ENCODE measurements around the gene LIPC. TPM values are rescaled to one million over a fixed set of nuclear protein-coding genes. Genes with fewer than 3 reads are reported as not detected.

The LIPC gene
- total and polyA plus RNA-seq, 2 of the 4 experiments (the other 2 are of a cell fraction), result 0.07 TPM; not detected in 1

DNA sequence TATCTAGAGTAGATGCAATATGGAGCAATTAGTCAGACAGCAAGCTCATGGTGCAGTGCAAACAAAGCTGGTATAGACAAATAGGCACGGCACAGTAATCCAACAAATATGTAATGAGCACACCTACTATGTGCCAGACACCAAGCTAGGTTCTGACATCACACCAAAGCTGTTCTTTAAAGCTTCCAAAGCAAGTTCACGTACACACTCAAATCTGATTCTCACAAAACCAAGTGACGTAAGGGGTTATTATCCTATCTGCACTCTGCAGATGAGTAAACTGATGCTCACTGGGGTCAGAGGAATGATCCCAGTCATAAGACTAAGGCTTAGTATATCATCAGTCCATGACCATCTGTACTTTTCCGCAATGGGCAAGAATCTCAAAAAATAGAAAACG lies 27.8 kb upstream of the LIPC start:
- H3K79me1 ChIP-seq (ENCODE audit: low read depth in 1 of 2, low read length in 2 of 2), result no peaks in the 10 kb centered on the region
- no peak overlapping the region for H3K18ac ChIP-seq (ENCODE audit: low read depth, low read length)
- H3K4me3 ChIP-seq (ENCODE audit: insufficient read depth, low read depth, low read length), result no peak overlapping the region
- H3K9me1 ChIP-seq (ENCODE audit: insufficient read depth, low read length), result no peaks in the 10 kb centered on the region
- dilution Hi-C loops (cut with HindIII; ENCODE audit: low sequenced_read_pairs, unreplicated experiment) (no loop called here), in situ Hi-C loops (cut with MboI; ENCODE audit: low sequenced_read_pairs) (no loop called here), intact Hi-C loops (cut with micrococcal nuclease) (no loop called here)
- no peak overlapping the region for H4K91ac ChIP-seq (ENCODE audit: insufficient read depth, low read depth, low read length)
- no peak overlapping the region for H3K9ac ChIP-seq (ENCODE audit: low read depth, low read length)
- H2BK15ac ChIP-seq (ENCODE audit: low read depth, low read length), result no peak overlapping the region
- H2AFZ ChIP-seq (replicated peaks; ENCODE audit: low read length, poor library complexity), result no peak overlapping the region
- H2BK120ac ChIP-seq (ENCODE audit: low read depth, low read length), result no peak overlapping the region
- ATAC-seq (ENCODE audit: low read depth) (no peak), DNase-seq (no peak)
- no peak for TF ChIP-seq BHLHE40 (IDR thresholded peaks at IDR 0.05; ENCODE audit: low read depth, low read length)
- TF ChIP-seq, protein P1, sequence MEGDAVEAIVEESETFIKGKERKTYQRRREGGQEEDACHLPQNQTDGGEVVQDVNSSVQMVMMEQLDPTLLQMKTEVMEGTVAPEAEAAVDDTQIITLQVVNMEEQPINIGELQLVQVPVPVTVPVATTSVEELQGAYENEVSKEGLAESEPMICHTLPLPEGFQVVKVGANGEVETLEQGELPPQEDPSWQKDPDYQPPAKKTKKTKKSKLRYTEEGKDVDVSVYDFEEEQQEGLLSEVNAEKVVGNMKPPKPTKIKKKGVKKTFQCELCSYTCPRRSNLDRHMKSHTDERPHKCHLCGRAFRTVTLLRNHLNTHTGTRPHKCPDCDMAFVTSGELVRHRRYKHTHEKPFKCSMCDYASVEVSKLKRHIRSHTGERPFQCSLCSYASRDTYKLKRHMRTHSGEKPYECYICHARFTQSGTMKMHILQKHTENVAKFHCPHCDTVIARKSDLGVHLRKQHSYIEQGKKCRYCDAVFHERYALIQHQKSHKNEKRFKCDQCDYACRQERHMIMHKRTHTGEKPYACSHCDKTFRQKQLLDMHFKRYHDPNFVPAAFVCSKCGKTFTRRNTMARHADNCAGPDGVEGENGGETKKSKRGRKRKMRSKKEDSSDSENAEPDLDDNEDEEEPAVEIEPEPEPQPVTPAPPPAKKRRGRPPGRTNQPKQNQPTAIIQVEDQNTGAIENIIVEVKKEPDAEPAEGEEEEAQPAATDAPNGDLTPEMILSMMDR (conservative IDR thresholded peaks at IDR 0.05; ENCODE audit: low read depth, low read length), result no peak
- no peak for TF ChIP-seq RFX5 (IDR thresholded peaks at IDR 0.05; ENCODE audit: low read depth, low read length)
- TF ChIP-seq, protein P2, sequence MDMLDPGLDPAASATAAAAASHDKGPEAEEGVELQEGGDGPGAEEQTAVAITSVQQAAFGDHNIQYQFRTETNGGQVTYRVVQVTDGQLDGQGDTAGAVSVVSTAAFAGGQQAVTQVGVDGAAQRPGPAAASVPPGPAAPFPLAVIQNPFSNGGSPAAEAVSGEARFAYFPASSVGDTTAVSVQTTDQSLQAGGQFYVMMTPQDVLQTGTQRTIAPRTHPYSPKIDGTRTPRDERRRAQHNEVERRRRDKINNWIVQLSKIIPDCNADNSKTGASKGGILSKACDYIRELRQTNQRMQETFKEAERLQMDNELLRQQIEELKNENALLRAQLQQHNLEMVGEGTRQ (IDR thresholded peaks at IDR 0.05; ENCODE audit: low read depth, low read length), result no peak
- TF ChIP-seq MAZ (IDR thresholded peaks at IDR 0.05; ENCODE audit: borderline replicate concordance, low read depth, low read length), result no peak
- TF ChIP-seq, protein P3, sequence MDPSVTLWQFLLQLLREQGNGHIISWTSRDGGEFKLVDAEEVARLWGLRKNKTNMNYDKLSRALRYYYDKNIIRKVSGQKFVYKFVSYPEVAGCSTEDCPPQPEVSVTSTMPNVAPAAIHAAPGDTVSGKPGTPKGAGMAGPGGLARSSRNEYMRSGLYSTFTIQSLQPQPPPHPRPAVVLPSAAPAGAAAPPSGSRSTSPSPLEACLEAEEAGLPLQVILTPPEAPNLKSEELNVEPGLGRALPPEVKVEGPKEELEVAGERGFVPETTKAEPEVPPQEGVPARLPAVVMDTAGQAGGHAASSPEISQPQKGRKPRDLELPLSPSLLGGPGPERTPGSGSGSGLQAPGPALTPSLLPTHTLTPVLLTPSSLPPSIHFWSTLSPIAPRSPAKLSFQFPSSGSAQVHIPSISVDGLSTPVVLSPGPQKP (IDR thresholded peaks at IDR 0.05; ENCODE audit: borderline replicate concordance, low read depth, low read length), result no peak
- no peak for TF ChIP-seq MXI1 (IDR thresholded peaks at IDR 0.05; ENCODE audit: borderline replicate concordance, low read depth, low read length)
- TF ChIP-seq RCOR1 (IDR thresholded peaks at IDR 0.05; ENCODE audit: insufficient replicate concordance, low read length), result no peak
- TF ChIP-seq RAD21 (IDR thresholded peaks at IDR 0.05; ENCODE audit: low read length), result no peak
- TF ChIP-seq MAFK (IDR thresholded peaks at IDR 0.05; ENCODE audit: low read depth, low read length), result no peak
- TF ChIP-seq CEBPB (IDR thresholded peaks at IDR 0.05; ENCODE audit: low read depth, low read length), result no peak
- no peak for TF ChIP-seq CHD1 (IDR thresholded peaks at IDR 0.05; ENCODE audit: low read depth, low read length)
- no peak for TF ChIP-seq NFE2L2 (IDR thresholded peaks at IDR 0.05; ENCODE audit: low read depth, low read length)
- no peak for TF ChIP-seq FOS (IDR thresholded peaks at IDR 0.05; ENCODE audit: low read depth, low read length)
- TF ChIP-seq SMC3 (IDR thresholded peaks at IDR 0.05; ENCODE audit: low read depth, low read length), result no peak
- TF ChIP-seq POLR2A (IDR thresholded peaks at IDR 0.05; ENCODE audit: low read depth, low read length), result no peak
- no peaks in the 10 kb centered on the region for H3K9me3 ChIP-seq (ENCODE audit: control insufficient read depth, insufficient read depth, low read length)
- no peak overlapping the region for H3K56ac ChIP-seq (ENCODE audit: extremely low read depth, insufficient read depth, low read length)
- H3K4me1 ChIP-seq (ENCODE audit: control insufficient read depth, insufficient read depth, low read length), result no peaks in the 10 kb centered on the region
- no peaks in the 10 kb centered on the region for H3K36me3 ChIP-seq (ENCODE audit: control insufficient read depth, insufficient read depth, low read length)
- ChIA-PET CTCF (no interaction called here), POLR2A (ENCODE audit: unreplicated experiment) (no interaction called here)
- no peak overlapping the region for H3K27ac ChIP-seq (ENCODE audit: insufficient read depth, low read length)
- H2BK5ac ChIP-seq (ENCODE audit: low read depth, low read length, poor library complexity, severe bottlenecking), result no peak overlapping the region
- no CpG with 5 or more reads among the region's 5 CpGs for WGBS, 2 experiments (ENCODE audit: extremely low coverage in 2 of 2, insufficient read length in 1 of 2)
- H3K4ac ChIP-seq (ENCODE audit: low read depth, low read length), result no peak overlapping the region
- H4K8ac ChIP-seq (ENCODE audit: low read depth in 2 of 2, low read length in 2 of 2), result no peak overlapping the region
- no peak overlapping the region for H3K4me2 ChIP-seq (ENCODE audit: low read depth, low read length)
- H4K5ac ChIP-seq (ENCODE audit: low read depth, low read length), result no peak overlapping the region
- BruUV-seq (replicated peaks), result no TSS peak
- H2AK9ac ChIP-seq (replicated peaks; ENCODE audit: low read depth, low read length, poor library complexity), result no peak overlapping the region
- H2BK20ac ChIP-seq (ENCODE audit: low read depth, low read length), result no peak overlapping the region
- no peak overlapping the region for H3K23ac ChIP-seq (ENCODE audit: low read depth, low read length)
- H3K27me3 ChIP-seq (ENCODE audit: control insufficient read depth, insufficient read depth, low read length), result no peaks in the 10 kb centered on the region
- H2AK5ac ChIP-seq (ENCODE audit: low read depth, low read length), result no peak overlapping the region
- no peaks in the 10 kb centered on the region for H4K20me1 ChIP-seq (ENCODE audit: insufficient read depth, low read length)
- no peak overlapping the region for H3K14ac ChIP-seq (replicated peaks; ENCODE audit: low read depth, low read length)

All from IMR-90 (cell line).